Sigmoid colon (tissue), 4 donors: Measurements from ENCODE around the gene SMG7.

Source experiments
- CTCF ChIP-seq, 4 experiments: fragments of 450-650 bp in 3 of 4; fragments of 200-600 bp in 1 of 4; IDR thresholded peaks; one replicate each; pipeline ENCODE4 v1.5.1; 2016 to 2019; ENCODE audit warnings: antibody characterized with exemption in 4 of 4, mild to moderate bottlenecking in 3 of 4, moderate library complexity in 2 of 4
- EP300 ChIP-seq, 4 donors: sonication (generic); formaldehyde crosslinking; IDR thresholded peaks; one replicate each; pipeline ENCODE4 v1.6.1; 2017; ENCODE audit warnings: antibody characterized with exemption in 4 of 4
- POLR2A ChIP-seq, 2 donors: fragments of 450-650 bp; IDR thresholded peaks; one replicate each; pipeline ENCODE4 v1.6.1; 2016; ENCODE audit warnings: antibody characterized with exemption in 2 of 2, mild to moderate bottlenecking in 2 of 2, moderate library complexity in 2 of 2

- TF ChIP-seq CTCF (IDR thresholded peaks at IDR 0.05) (no peak), POLR2A (IDR thresholded peaks at IDR 0.05) (no peak), EP300 (IDR thresholded peaks at IDR 0.05) (no peak)
Observed at GRCh38 chr1:183576537-183576936, 104.2 kb downstream of the SMG7 start.
